ENCODE data around the gene CLEC10A.
"Not testable (repeated sequence)": the region's sequence is repeated elsewhere in the genome, so short reads cannot be mapped to it uniquely, and the experiment has no call there.

The CLEC10A gene

GRCh38 chr17:7072406-7072805, 7.6 kb downstream of the CLEC10A start:
- no peak for DNase-seq (ENCODE audit: low read depth)

GRCh38 chr17:7070712-7071111, 9.3 kb downstream of the CLEC10A start:
- DNase-seq (ENCODE audit: low read depth), result no peak

- no peak for DNase-seq (ENCODE audit: low read depth)
Observed at GRCh38 chr17:7068268-7068667, 11.8 kb downstream of the CLEC10A start.

GRCh38 chr17:7067198-7067597, 12.9 kb downstream of the CLEC10A start:
- DNase-seq (ENCODE audit: low read depth), result no peak

GRCh38 chr17:7064261-7064660, 15.8 kb downstream of the CLEC10A start:
- DNase-seq (ENCODE audit: low read depth), result no peak

- no peak for DNase-seq (ENCODE audit: low read depth)
Observed at GRCh38 chr17:7063518-7064094, 16.4 kb downstream of the CLEC10A start.

- DNase-seq (ENCODE audit: low read depth), result no peak
Observed at GRCh38 chr17:7060165-7060891, 19.7 kb downstream of the CLEC10A start.

GRCh38 chr17:7058831-7059447, 21.1 kb downstream of the CLEC10A start:
- no peak for DNase-seq (ENCODE audit: low read depth)

- no peak for DNase-seq (ENCODE audit: low read depth)
Observed at GRCh38 chr17:7056386-7056785, 23.7 kb downstream of the CLEC10A start.

- DNase-seq (ENCODE audit: low read depth), result not testable (repeated sequence)
Observed at GRCh38 chr17:7050583-7050982, 29.5 kb downstream of the CLEC10A start.

GRCh38 chr17:7048968-7049367, 31.1 kb downstream of the CLEC10A start:
- DNase-seq (ENCODE audit: low read depth), result no peak

- DNase-seq (ENCODE audit: low read depth), result no peak
Observed at GRCh38 chr17:7047566-7047965, 32.5 kb downstream of the CLEC10A start.

GRCh38 chr17:7046725-7047397, 33.2 kb downstream of the CLEC10A start:
- not testable (repeated sequence) for DNase-seq (ENCODE audit: low read depth)

- DNase-seq (ENCODE audit: low read depth), result no peak
Observed at GRCh38 chr17:7046127-7046724, 33.8 kb downstream of the CLEC10A start.

GRCh38 chr17:7045492-7046126, 34.4 kb downstream of the CLEC10A start:
- no peak for DNase-seq (ENCODE audit: low read depth)

GRCh38 chr17:7043497-7044198, 36.4 kb downstream of the CLEC10A start, which contains the start of gene SLC16A11:
Gene SLC16A11, minus strand, starts transcription at chr17:7044092. Its CDS starts 579 bp downstream, at chr17:7043513.
- DNase-seq (ENCODE audit: low read depth), result no peak

GRCh38 chr17:7043182-7043496, 36.9 kb downstream of the CLEC10A start:
- DNase-seq (ENCODE audit: low read depth), result no peak

GRCh38 chr17:7042501-7043181, 37.4 kb downstream of the CLEC10A start:
- DNase-seq (ENCODE audit: low read depth), result no peak

- no peak for DNase-seq (ENCODE audit: low read depth)
Observed at GRCh38 chr17:7041607-7042500, 38.2 kb downstream of the CLEC10A start.

- DNase-seq (ENCODE audit: low read depth), result no peak
Observed at GRCh38 chr17:7039832-7040231, 40.2 kb downstream of the CLEC10A start.
